Measurements from ENCODE around the gene JAML.

JAML gene

GRCh38 chr11:118224511-118225188 lies at the start of gene JAML:
JAML (minus strand) TSS chr11:118225011; CDS start chr11:118214866, 10,145 bp downstream.
- peak; percentile 54 for DNase-seq (ENCODE audit: low spot score)

- no peak for DNase-seq (ENCODE audit: low spot score)
Observed at GRCh38 chr11:118274186-118274585, 49.4 kb upstream of the JAML start.

- DNase-seq (ENCODE audit: low spot score): no peak
Observed at GRCh38 chr11:118272001-118272400, 47.2 kb upstream of the JAML start.

GRCh38 chr11:118267486-118267885 lies 42.7 kb upstream of the JAML start:
- no peak for DNase-seq (ENCODE audit: low spot score)

GRCh38 chr11:118265954-118266353 lies 41.1 kb upstream of the JAML start:
- DNase-seq (ENCODE audit: low spot score): no peak

GRCh38 chr11:118264569-118265465 lies 40.0 kb upstream of the JAML start:
- no peak for DNase-seq (ENCODE audit: low spot score)

- DNase-seq (ENCODE audit: low spot score): no peak
Observed at GRCh38 chr11:118263695-118264568, 39.1 kb upstream of the JAML start, which contains the start of gene MPZL2. MPZL2 (minus strand) TSS chr11:118264297; CDS start chr11:118264153, 144 bp downstream.

- no peak for DNase-seq (ENCODE audit: low spot score)
Observed at GRCh38 chr11:118263112-118263511, 38.3 kb upstream of the JAML start.

GRCh38 chr11:118260353-118260752 lies 35.5 kb upstream of the JAML start:
- DNase-seq (ENCODE audit: low spot score): no peak

- DNase-seq (ENCODE audit: low spot score): no peak
Observed at GRCh38 chr11:118259138-118259537, 34.3 kb upstream of the JAML start.

GRCh38 chr11:118258410-118258809 lies 33.6 kb upstream of the JAML start:
- no peak for DNase-seq (ENCODE audit: low spot score)

- no peak for DNase-seq (ENCODE audit: low spot score)
Observed at GRCh38 chr11:118252688-118253087, 27.9 kb upstream of the JAML start.

- peak; percentile 56 for DNase-seq (ENCODE audit: low spot score)
Observed at GRCh38 chr11:118251858-118252652, 27.2 kb upstream of the JAML start, which contains the start of gene MPZL3. MPZL3 (minus strand) TSS chr11:118252365; CDS start chr11:118252294, 71 bp downstream.

- DNase-seq (ENCODE audit: low spot score): no peak
Observed at GRCh38 chr11:118247041-118247440, 22.2 kb upstream of the JAML start.

- no peak for DNase-seq (ENCODE audit: low spot score)
Observed at GRCh38 chr11:118245936-118246562, 21.2 kb upstream of the JAML start.

- no peak for DNase-seq (ENCODE audit: low spot score)
Observed at GRCh38 chr11:118243993-118244762, 19.4 kb upstream of the JAML start.

- DNase-seq (ENCODE audit: low spot score): no peak
Observed at GRCh38 chr11:118243161-118243560, 18.4 kb upstream of the JAML start.

GRCh38 chr11:118241764-118242098 lies 16.9 kb upstream of the JAML start:
- DNase-seq (ENCODE audit: low spot score): no peak

GRCh38 chr11:118240999-118241763 lies 16.4 kb upstream of the JAML start:
- peak; percentile 78 for DNase-seq (ENCODE audit: low spot score)
